ENCODE data around the gene OR13A1.
"Not testable (repeated sequence)": the region's sequence is repeated elsewhere in the genome, so short reads cannot be mapped to it uniquely, and the experiment has no call there.

Gene OR13A1, protein sequence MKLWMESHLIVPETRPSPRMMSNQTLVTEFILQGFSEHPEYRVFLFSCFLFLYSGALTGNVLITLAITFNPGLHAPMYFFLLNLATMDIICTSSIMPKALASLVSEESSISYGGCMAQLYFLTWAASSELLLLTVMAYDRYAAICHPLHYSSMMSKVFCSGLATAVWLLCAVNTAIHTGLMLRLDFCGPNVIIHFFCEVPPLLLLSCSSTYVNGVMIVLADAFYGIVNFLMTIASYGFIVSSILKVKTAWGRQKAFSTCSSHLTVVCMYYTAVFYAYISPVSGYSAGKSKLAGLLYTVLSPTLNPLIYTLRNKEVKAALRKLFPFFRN

DNA sequence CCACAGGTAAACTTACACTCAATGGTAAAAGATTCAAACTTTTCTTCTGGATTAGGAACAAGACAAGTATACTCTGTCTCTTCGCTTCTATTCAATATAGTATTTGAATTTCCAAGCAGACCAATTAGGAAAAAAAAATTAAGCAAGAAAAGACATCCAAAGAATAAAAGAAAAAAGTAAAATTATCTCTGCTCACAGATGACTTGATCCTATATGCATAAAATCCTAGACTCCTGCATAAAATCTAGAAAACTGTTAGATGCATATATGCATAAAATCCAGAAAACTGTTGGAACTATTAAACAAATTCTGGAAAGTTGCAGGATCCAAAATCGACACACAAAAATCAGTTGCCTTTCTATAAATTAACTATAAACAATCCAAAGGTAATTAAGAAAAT, at the start of gene OR13A1:
Gene OR13A1, minus strand, starts transcription at position 101 of the 400 bp plus-strand sequence. CDS start 11,186 bp downstream, outside the sequence.
- H3K4me2 ChIP-seq (ENCODE audit: low read depth, low read length, poor library complexity, severe bottlenecking) = no peak within 1 kb of the TSS
- H3K9me2 ChIP-seq (replicated peaks; ENCODE audit: insufficient read depth, low read length) = no peaks in the 10 kb centered on the region
- H2AFZ ChIP-seq (ENCODE audit: low read depth, low read length, severe bottlenecking) = no peak within 1 kb of the TSS
- H3K9me3 ChIP-seq (ENCODE audit: insufficient read depth, low read length) = peaks cover 14% of the 10 kb centered on the region; the same call in 1 of the 2 replicates
- H3K27me3 ChIP-seq (ENCODE audit: low read length) = no peaks in the 10 kb centered on the region
- peaks cover 21% of the 10 kb centered on the region; the same call in 1 of the 2 replicates for H3K36me3 ChIP-seq (ENCODE audit: low read length)
- no peaks in the 10 kb centered on the region for H4K20me1 ChIP-seq (ENCODE audit: low read depth, low read length)
- H3F3A ChIP-seq (ENCODE audit: insufficient read depth) = no peaks in the 10 kb centered on the region; the same call in 1 of the 2 replicates
- TF ChIP-seq EZH2phosphoT487 (conservative IDR thresholded peaks at IDR 0.05; ENCODE audit: low read length) = no peak
- TF ChIP-seq, protein P1, sequence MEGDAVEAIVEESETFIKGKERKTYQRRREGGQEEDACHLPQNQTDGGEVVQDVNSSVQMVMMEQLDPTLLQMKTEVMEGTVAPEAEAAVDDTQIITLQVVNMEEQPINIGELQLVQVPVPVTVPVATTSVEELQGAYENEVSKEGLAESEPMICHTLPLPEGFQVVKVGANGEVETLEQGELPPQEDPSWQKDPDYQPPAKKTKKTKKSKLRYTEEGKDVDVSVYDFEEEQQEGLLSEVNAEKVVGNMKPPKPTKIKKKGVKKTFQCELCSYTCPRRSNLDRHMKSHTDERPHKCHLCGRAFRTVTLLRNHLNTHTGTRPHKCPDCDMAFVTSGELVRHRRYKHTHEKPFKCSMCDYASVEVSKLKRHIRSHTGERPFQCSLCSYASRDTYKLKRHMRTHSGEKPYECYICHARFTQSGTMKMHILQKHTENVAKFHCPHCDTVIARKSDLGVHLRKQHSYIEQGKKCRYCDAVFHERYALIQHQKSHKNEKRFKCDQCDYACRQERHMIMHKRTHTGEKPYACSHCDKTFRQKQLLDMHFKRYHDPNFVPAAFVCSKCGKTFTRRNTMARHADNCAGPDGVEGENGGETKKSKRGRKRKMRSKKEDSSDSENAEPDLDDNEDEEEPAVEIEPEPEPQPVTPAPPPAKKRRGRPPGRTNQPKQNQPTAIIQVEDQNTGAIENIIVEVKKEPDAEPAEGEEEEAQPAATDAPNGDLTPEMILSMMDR (IDR thresholded peaks at IDR 0.05; ENCODE audit: insufficient read depth, low read length, poor library complexity, severe bottlenecking) = no peak
- H3K4me3 ChIP-seq (ENCODE audit: insufficient read depth, low read length, poor library complexity, severe bottlenecking) = no peak within 1 kb of the TSS
- no peak within 1 kb of the TSS for H3K27ac ChIP-seq (ENCODE audit: low read depth, low read length)
- no peak within 1 kb of the TSS for H3K9ac ChIP-seq (ENCODE audit: low read length)
- no peaks in the 10 kb centered on the region for H3K79me2 ChIP-seq (ENCODE audit: insufficient read depth, low read length)

DNA sequence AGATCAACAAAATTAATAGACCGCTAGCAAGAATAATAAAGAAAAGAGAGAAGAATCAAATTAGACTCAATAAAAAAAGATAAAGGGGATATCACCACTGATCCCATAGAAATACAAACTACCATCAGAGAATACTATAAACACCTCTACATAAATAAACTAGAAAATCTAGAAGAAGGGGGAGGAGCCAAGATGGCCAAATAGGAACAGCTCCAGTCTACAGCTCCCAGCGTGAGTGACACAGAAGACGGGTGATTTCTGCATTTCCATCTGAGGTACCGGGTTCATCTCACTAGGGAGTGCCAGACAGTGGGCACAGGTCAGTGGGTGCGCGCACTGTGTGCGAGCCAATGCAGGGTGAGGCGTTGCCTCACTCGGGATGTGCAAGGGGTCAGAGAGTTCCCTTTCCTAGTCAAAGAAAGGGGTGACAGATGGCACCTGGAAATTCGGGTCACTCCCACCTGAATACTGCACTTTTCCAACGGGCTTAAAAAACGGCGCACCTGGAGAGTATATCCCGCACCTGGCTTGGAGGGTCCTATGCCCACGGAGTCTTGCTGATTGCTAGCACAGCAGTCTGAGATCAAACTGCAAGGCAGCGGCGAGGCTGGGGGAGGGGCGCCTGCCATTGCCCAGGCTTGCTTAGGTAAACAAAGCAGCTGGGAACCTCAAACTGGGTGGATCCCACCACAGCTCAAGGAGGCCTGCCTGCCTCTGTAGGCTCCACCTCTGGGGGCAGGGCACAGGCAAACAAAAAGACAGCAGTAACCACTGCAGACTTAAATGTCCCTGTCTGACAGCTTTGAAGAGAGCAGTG, 46.8 kb upstream of the OR13A1 start:
- not testable (repeated sequence) for H3K4me2 ChIP-seq (ENCODE audit: low read depth, low read length, poor library complexity, severe bottlenecking); H4K20me1 ChIP-seq (ENCODE audit: low read depth, low read length); H3K27me3 ChIP-seq (ENCODE audit: low read length); H3K27ac ChIP-seq (ENCODE audit: low read depth, low read length); H3K9ac ChIP-seq (ENCODE audit: low read length); H3F3A ChIP-seq (ENCODE audit: insufficient read depth); H3K9me2 ChIP-seq (replicated peaks; ENCODE audit: insufficient read depth, low read length); H3K9me3 ChIP-seq (ENCODE audit: insufficient read depth, low read length); H3K4me3 ChIP-seq (ENCODE audit: insufficient read depth, low read length, poor library complexity, severe bottlenecking); H2AFZ ChIP-seq (ENCODE audit: low read depth, low read length, severe bottlenecking)
- Histone ChIP-seq H3K36me3 (ENCODE audit: low read length) (peaks cover 10% of the 10 kb centered on the region; the same call in 1 of the 2 replicates), H3K79me2 (ENCODE audit: insufficient read depth, low read length) (peaks cover 11% of the 10 kb centered on the region)

DNA sequence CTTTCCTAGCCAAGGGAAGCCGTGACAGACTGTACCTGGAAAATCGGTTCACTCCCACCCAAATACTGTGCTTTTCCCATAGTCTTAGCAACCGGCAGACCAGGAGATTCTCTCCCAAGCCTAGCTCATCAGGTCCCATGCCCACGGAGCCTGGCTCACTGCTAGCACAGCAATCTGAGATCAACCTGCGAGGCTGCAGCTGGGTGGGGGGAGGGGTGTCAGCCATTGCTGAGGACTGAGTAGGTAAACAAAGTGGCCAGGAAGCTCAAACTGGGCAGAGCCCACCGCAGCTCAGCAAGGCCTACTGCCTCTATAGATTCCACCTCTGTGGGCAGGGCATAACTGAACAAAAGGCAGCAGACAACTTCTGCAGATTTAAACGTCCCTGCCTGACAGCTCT, 43.6 kb upstream of the OR13A1 start:
- H3K9me2 ChIP-seq (replicated peaks; ENCODE audit: insufficient read depth, low read length); H3K27me3 ChIP-seq (ENCODE audit: low read length); H4K20me1 ChIP-seq (ENCODE audit: low read depth, low read length); H3K9me3 ChIP-seq (ENCODE audit: insufficient read depth, low read length); H2AFZ ChIP-seq (ENCODE audit: low read depth, low read length, severe bottlenecking); H3F3A ChIP-seq (ENCODE audit: insufficient read depth); H3K4me3 ChIP-seq (ENCODE audit: insufficient read depth, low read length, poor library complexity, severe bottlenecking); H3K27ac ChIP-seq (ENCODE audit: low read depth, low read length); H3K4me2 ChIP-seq (ENCODE audit: low read depth, low read length, poor library complexity, severe bottlenecking); H3K9ac ChIP-seq (ENCODE audit: low read length): not testable (repeated sequence)
- peaks cover 17% of the 10 kb centered on the region; the same call in 1 of the 2 replicates for H3K36me3 ChIP-seq (ENCODE audit: low read length)
- peaks cover 20% of the 10 kb centered on the region for H3K79me2 ChIP-seq (ENCODE audit: insufficient read depth, low read length)

DNA sequence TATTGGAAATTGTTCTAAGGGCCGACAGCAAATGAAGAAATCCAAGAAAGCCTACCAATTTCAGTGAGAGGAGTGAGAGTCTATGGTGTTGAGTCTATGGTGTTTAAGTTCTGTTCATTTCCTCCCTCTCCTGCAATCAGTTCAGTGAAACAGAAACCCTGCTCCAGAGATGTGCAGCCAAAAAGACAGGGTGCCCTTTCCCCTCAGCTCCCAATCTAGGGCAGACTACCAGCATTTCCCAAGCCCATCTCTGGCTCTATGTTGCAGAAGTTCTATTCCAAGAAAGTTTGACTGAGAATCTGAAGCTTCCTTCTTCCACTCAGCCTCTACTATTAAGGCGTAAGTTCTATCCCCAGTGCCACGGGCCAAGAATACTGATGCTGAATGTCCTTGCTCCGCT, 40.1 kb upstream of the OR13A1 start:
- no peak overlapping the region for H3K4me3 ChIP-seq (ENCODE audit: insufficient read depth, low read length, poor library complexity, severe bottlenecking)
- H3K4me2 ChIP-seq (ENCODE audit: low read depth, low read length, poor library complexity, severe bottlenecking) = no peak overlapping the region
- H2AFZ ChIP-seq (ENCODE audit: low read depth, low read length, severe bottlenecking) = no peak overlapping the region
- TF ChIP-seq, protein P1 (IDR thresholded peaks at IDR 0.05; ENCODE audit: insufficient read depth, low read length, poor library complexity, severe bottlenecking) = no peak
- TF ChIP-seq EZH2phosphoT487 (conservative IDR thresholded peaks at IDR 0.05; ENCODE audit: low read length) = no peak
- no peaks in the 10 kb centered on the region for H3K9me2 ChIP-seq (replicated peaks; ENCODE audit: insufficient read depth, low read length)
- H3F3A ChIP-seq (ENCODE audit: insufficient read depth) = peaks cover 4% of the 10 kb centered on the region; the same call in 1 of the 2 replicates
- H3K27me3 ChIP-seq (ENCODE audit: low read length) = no peaks in the 10 kb centered on the region
- H3K79me2 ChIP-seq (ENCODE audit: insufficient read depth, low read length) = peaks cover 20% of the 10 kb centered on the region
- H3K9me3 ChIP-seq (ENCODE audit: insufficient read depth, low read length) = no peaks in the 10 kb centered on the region
- no peaks in the 10 kb centered on the region for H4K20me1 ChIP-seq (ENCODE audit: low read depth, low read length)
- H3K36me3 ChIP-seq (ENCODE audit: low read length) = peaks cover 27% of the 10 kb centered on the region
- H3K27ac ChIP-seq (ENCODE audit: low read depth, low read length) = no peak overlapping the region
- no peak overlapping the region for H3K9ac ChIP-seq (ENCODE audit: low read length)
